Endothelial cell (in vitro differentiated cells): ENCODE results near the gene TSGA10. TPM values are rescaled to one million over a fixed set of nuclear protein-coding genes. Genes with fewer than 3 reads are reported as not detected.

Experiments used
- DNase-seq: peaks from one replicate; pipeline ENCODE4 v3.0.0; 2021; ENCODE audit warnings: low spot score
- H3K27ac Mint-ChIP-seq: one replicate; pipeline ENCODE4 v1.8.0; 2021; ENCODE audit warnings: mixed read lengths, inconsistent platforms; ENCODE audit not compliant: unreplicated experiment
- H3K27me3 Mint-ChIP-seq: one replicate; pipeline ENCODE4 v1.8.0; 2021; ENCODE audit warnings: mild to moderate bottlenecking, moderate library complexity, mixed read lengths, inconsistent platforms; ENCODE audit not compliant: unreplicated experiment
- H3K36me3 Mint-ChIP-seq: one replicate; pipeline ENCODE4 v1.8.0; 2021; ENCODE audit warnings: mild to moderate bottlenecking, low read depth, mixed read lengths, inconsistent platforms; ENCODE audit not compliant: unreplicated experiment
- H3K4me1 Mint-ChIP-seq: one replicate; pipeline ENCODE4 v1.8.0; 2021; ENCODE audit warnings: mild to moderate bottlenecking, mixed read lengths, inconsistent platforms; ENCODE audit not compliant: unreplicated experiment
- H3K4me3 Mint-ChIP-seq: one replicate; pipeline ENCODE4 v1.8.0; 2021; ENCODE audit warnings: mild to moderate bottlenecking, mixed read lengths, inconsistent platforms; ENCODE audit not compliant: unreplicated experiment
- H3K9me3 Mint-ChIP-seq: one replicate; pipeline ENCODE4 v1.8.0; 2021; ENCODE audit warnings: mixed read lengths, inconsistent platforms; ENCODE audit not compliant: unreplicated experiment
- CTCF ChIP-seq: fragments of 200-600 bp; sonication (generic); IDR thresholded peaks from one replicate; pipeline ENCODE4 v1.5.0; 2021; ENCODE audit warnings: antibody characterized with exemption; ENCODE audit not compliant: unreplicated experiment
- total RNA-seq: library from RNA; stranded (reverse); fragmentation: NEBNext Ultra II Directional; extraction: Animal tissue kit (Norgen Biotek cat#: 25700); gene quantifications from one replicate; pipeline ENCODE4 v1.2.1, GENCODE V29; 2021; ENCODE audit not compliant: unreplicated experiment

The TSGA10 gene
- total RNA-seq, 1 donor from 2014 or later, result 4.2 TPM

GRCh38 chr2:99152199-99152895, 2.4 kb downstream of the TSGA10 start:
- Mint-ChIP-seq H3K4me1 (peaks cover 15% of the 10 kb centered on the region), H3K27me3 (peaks cover 3% of the 10 kb centered on the region), H3K36me3 (no peaks in the 10 kb centered on the region), H3K9me3 (no peaks in the 10 kb centered on the region), H3K4me3 (no peak overlapping the region), H3K27ac (no peak overlapping the region)
- no peak for TF ChIP-seq CTCF
- DNase-seq, result no peak

GRCh38 chr2:99150706-99151105, 4.0 kb downstream of the TSGA10 start:
- Mint-ChIP-seq H3K36me3 (no peaks in the 10 kb centered on the region), H3K27me3 (peaks cover 3% of the 10 kb centered on the region), H3K4me3 (no peak overlapping the region), H3K27ac (no peak overlapping the region), H3K9me3 (no peaks in the 10 kb centered on the region), H3K4me1 (peaks cover 12% of the 10 kb centered on the region)
- TF ChIP-seq CTCF, result no peak
- no peak for DNase-seq

- DNase-seq, result peak; percentile 92
- no peak for TF ChIP-seq CTCF
- peaks cover 2% of the 10 kb centered on the region for H3K27me3 Mint-ChIP-seq
These were observed 13.3 kb downstream of the TSGA10 start, which contains the start of gene C2orf15 for GRCh38 chr2:99141110-99142108. C2orf15 (plus strand) TSS chr2:99141707; CDS start chr2:99150559, 8,852 bp downstream.

GRCh38 chr2:99140860-99141109, 14.0 kb downstream of the TSGA10 start:
- peak overlapping the region; percentile 86 for H3K27ac Mint-ChIP-seq
- no peak for DNase-seq
- no peak for TF ChIP-seq CTCF

More at GRCh38 chr2:99141110-99142108, 13.3 kb downstream of the TSGA10 start, which contains the start of gene C2orf15:
- H3K4me3 Mint-ChIP-seq, result peak within 1 kb of the TSS; percentile 95
- peaks cover 5% of the 10 kb centered on the region for H3K4me1 Mint-ChIP-seq
- no peaks in the 10 kb centered on the region for H3K9me3 Mint-ChIP-seq
- peaks cover 5% of the 10 kb centered on the region for H3K36me3 Mint-ChIP-seq
- peak within 1 kb of the TSS; percentile 86 for H3K27ac Mint-ChIP-seq

More at GRCh38 chr2:99140860-99141109, 14.0 kb downstream of the TSGA10 start:
- peaks cover 5% of the 10 kb centered on the region for H3K4me1 Mint-ChIP-seq
- H3K9me3 Mint-ChIP-seq, result no peaks in the 10 kb centered on the region
- peaks cover 5% of the 10 kb centered on the region for H3K36me3 Mint-ChIP-seq
- peak overlapping the region; percentile 95 for H3K4me3 Mint-ChIP-seq
- peaks cover 2% of the 10 kb centered on the region for H3K27me3 Mint-ChIP-seq
